ENCODE data around the gene GANC. TPM values are rescaled to one million over a fixed set of nuclear protein-coding genes. Genes with fewer than 3 reads are reported as not detected.

The GANC gene
- total and polyA plus RNA-seq, 9 of the 15 experiments (the other 6 are each of a cell fraction or from before 2014, with no cell fraction given) = 10.9 to 19.0 (median 14.5) TPM

DNA sequence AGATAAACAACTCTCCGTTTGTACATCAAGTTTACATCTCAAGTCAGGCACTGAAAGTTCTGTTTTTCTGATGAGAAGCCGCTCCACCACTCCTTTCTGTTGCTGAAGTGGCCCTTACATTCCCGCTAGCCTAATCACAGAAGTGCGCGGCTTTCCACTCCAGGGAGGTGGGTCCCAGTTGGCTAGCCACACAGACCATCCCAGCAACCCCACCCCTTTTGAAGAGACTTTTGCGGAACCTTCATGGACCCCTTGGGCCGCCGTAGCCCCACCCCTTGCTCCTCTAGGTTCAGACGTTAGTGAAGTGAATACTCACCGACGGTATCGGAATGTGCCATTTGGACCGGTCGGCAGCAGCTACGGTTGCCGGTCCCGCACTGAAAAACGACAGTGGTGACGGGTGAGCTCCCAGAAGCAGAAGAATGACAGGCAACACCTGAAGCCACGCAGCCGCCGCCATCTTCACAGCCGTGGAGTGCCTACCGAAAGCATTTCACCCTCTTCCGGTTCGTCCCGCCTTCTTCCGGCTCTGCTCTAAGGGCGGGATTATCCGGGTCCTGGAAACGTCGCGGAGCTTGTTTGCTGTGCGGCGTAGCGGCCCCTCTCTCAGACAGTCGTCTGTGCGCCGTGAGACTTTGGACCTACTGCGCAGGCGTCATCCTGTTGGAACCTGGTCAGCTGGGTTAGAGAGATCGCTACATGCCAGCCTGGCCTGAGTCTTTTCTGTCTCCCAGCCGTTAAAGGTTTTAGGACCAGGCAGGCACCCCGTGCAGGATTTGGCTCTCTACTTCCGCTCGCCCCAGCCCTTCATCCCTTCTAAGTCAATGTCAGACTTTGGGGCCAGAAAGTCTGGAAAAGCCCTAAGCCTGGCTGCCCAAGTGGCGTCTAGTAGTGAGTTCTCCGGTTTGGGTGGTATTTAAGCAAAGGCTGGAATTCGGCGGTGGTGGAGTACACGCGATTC is at the start of gene GANC, which contains the start of gene TMEM87A (continued):
- TF ChIP-seq TCF3 (CRISPR knock-in tag; IDR thresholded peaks at IDR 0.05) = no peak
- no peak for TF ChIP-seq ZNF41 (CRISPR knock-in tag; conservative IDR thresholded peaks at IDR 0.05)
- no peak for TF ChIP-seq ZNF583 (CRISPR knock-in tag; IDR thresholded peaks at IDR 0.05)
- TF ChIP-seq ZNF668 (CRISPR knock-in tag; IDR thresholded peaks at IDR 0.05) = no peak
- TF ChIP-seq, protein P1, sequence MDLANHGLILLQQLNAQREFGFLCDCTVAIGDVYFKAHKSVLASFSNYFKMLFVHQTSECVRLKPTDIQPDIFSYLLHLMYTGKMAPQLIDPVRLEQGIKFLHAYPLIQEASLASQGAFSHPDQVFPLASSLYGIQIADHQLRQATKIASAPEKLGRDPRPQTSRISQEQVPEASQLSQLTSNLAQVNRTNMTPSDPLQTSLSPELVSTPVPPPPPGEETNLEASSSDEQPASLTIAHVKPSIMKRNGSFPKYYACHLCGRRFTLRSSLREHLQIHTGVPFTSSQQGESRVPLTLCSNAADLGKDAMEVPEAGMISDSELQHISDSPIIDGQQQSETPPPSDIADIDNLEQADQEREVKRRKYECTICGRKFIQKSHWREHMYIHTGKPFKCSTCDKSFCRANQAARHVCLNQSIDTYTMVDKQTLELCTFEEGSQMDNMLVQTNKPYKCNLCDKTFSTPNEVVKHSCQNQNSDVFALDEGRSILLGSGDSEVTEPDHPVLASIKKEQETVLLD (IDR thresholded peaks at IDR 0.05) = 0 out of 2 replicates have a peak, but pooled peaks have one; percentile 45
- TF ChIP-seq HMG20B (CRISPR knock-in tag; IDR thresholded peaks at IDR 0.05) = no peak
- no peak for TF ChIP-seq ZNF830 (CRISPR knock-in tag; IDR thresholded peaks at IDR 0.05)
- TF ChIP-seq, protein P2, sequence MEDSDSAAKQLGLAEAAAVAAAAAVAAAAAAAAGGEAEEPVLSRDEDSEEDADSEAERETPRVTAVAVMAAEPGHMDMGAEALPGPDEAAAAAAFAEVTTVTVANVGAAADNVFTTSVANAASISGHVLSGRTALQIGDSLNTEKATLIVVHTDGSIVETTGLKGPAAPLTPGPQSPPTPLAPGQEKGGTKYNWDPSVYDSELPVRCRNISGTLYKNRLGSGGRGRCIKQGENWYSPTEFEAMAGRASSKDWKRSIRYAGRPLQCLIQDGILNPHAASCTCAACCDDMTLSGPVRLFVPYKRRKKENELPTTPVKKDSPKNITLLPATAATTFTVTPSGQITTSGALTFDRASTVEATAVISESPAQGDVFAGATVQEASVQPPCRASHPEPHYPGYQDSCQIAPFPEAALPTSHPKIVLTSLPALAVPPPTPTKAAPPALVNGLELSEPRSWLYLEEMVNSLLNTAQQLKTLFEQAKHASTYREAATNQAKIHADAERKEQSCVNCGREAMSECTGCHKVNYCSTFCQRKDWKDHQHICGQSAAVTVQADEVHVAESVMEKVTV (CRISPR knock-in tag; IDR thresholded peaks at IDR 0.05) = no peak
- no peak for TF ChIP-seq MCM3 (IDR thresholded peaks at IDR 0.05)
- TF ChIP-seq RBM39 (optimal IDR thresholded peaks at IDR 0.05; ENCODE audit: low read depth, low read length) = peak; percentile 37
- TF ChIP-seq RBFOX2 (IDR thresholded peaks at IDR 0.05; ENCODE audit: low read depth, low read length) = peak; percentile 99
- TF ChIP-seq ZFP36 (IDR thresholded peaks at IDR 0.05; ENCODE audit: low read depth, low read length, partially characterized antibody) = peak; percentile 81
- TF ChIP-seq SNRNP70 (optimal IDR thresholded peaks at IDR 0.05; ENCODE audit: low read depth, low read length) = no peak
- TF ChIP-seq SMAD2 (IDR thresholded peaks at IDR 0.05; ENCODE audit: low read depth, low read length) = no peak
- TF ChIP-seq NFIX (CRISPR knock-in tag; IDR thresholded peaks at IDR 0.05; ENCODE audit: low read depth) = no peak
- TF ChIP-seq, protein P3, sequence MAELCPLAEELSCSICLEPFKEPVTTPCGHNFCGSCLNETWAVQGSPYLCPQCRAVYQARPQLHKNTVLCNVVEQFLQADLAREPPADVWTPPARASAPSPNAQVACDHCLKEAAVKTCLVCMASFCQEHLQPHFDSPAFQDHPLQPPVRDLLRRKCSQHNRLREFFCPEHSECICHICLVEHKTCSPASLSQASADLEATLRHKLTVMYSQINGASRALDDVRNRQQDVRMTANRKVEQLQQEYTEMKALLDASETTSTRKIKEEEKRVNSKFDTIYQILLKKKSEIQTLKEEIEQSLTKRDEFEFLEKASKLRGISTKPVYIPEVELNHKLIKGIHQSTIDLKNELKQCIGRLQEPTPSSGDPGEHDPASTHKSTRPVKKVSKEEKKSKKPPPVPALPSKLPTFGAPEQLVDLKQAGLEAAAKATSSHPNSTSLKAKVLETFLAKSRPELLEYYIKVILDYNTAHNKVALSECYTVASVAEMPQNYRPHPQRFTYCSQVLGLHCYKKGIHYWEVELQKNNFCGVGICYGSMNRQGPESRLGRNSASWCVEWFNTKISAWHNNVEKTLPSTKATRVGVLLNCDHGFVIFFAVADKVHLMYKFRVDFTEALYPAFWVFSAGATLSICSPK (IDR thresholded peaks at IDR 0.05; ENCODE audit: borderline replicate concordance) = no peak
- no peak for TF ChIP-seq NELFE (IDR thresholded peaks at IDR 0.05; ENCODE audit: insufficient read depth, insufficient read length)
- 0 out of 2 replicates have a peak, but pooled peaks have one; percentile 15 for TF ChIP-seq BACH1 (tag; IDR thresholded peaks at IDR 0.05)
- TF ChIP-seq, protein P4, sequence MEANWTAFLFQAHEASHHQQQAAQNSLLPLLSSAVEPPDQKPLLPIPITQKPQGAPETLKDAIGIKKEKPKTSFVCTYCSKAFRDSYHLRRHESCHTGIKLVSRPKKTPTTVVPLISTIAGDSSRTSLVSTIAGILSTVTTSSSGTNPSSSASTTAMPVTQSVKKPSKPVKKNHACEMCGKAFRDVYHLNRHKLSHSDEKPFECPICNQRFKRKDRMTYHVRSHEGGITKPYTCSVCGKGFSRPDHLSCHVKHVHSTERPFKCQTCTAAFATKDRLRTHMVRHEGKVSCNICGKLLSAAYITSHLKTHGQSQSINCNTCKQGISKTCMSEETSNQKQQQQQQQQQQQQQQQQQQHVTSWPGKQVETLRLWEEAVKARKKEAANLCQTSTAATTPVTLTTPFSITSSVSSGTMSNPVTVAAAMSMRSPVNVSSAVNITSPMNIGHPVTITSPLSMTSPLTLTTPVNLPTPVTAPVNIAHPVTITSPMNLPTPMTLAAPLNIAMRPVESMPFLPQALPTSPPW (CRISPR knock-in tag; IDR thresholded peaks at IDR 0.05) = peak; percentile 85
- TF ChIP-seq NUFIP1 (IDR thresholded peaks at IDR 0.05; ENCODE audit: partially characterized antibody) = no peak
- TF ChIP-seq KLF16 (IDR thresholded peaks at IDR 0.05) = peak; percentile 81
- TF ChIP-seq TGIF2 (CRISPR knock-in tag; IDR thresholded peaks at IDR 0.05) = no peak
